HG03135 (cell line): ENCODE results near the gene TM6SF1.

Source experiments
- ATAC-seq: cut with Tn5 transposase; IDR thresholded peaks from one replicate; pipeline ENCODE4 v1.9.1; 2021; ENCODE audit warnings: mild to moderate bottlenecking, moderate library complexity; ENCODE audit not compliant: unreplicated experiment

TM6SF1 gene

GRCh38 chr15:83087576-83087975, 19.9 kb upstream of the TM6SF1 start:
- ATAC-seq: no peak

- no peak for ATAC-seq
Measured at GRCh38 chr15:83088876-83089275, 18.6 kb upstream of the TM6SF1 start.

GRCh38 chr15:83090465-83090864, 17.0 kb upstream of the TM6SF1 start:
- no peak for ATAC-seq

GRCh38 chr15:83091965-83092308, 15.5 kb upstream of the TM6SF1 start:
- ATAC-seq: peak; percentile 29

- peak; percentile 84 for ATAC-seq
Measured at GRCh38 chr15:83092309-83092976, 15.0 kb upstream of the TM6SF1 start.

- no peak for ATAC-seq
Measured at GRCh38 chr15:83094583-83094982, 12.9 kb upstream of the TM6SF1 start.

GRCh38 chr15:83098079-83098478, 9.4 kb upstream of the TM6SF1 start:
- no peak for ATAC-seq

- no peak for ATAC-seq
Measured at GRCh38 chr15:83099290-83099689, 8.2 kb upstream of the TM6SF1 start.

GRCh38 chr15:83100097-83100646, 7.3 kb upstream of the TM6SF1 start:
- ATAC-seq: no peak

- no peak for ATAC-seq
Measured at GRCh38 chr15:83102346-83102745, 5.1 kb upstream of the TM6SF1 start.

- no peak for ATAC-seq
Measured at GRCh38 chr15:83104141-83104540, 3.3 kb upstream of the TM6SF1 start.

GRCh38 chr15:83105440-83105839, 2.0 kb upstream of the TM6SF1 start:
- no peak for ATAC-seq

- no peak for ATAC-seq
Measured at GRCh38 chr15:83107841-83108181, 366 bp downstream of the TM6SF1 start.

- peak; percentile 82 for ATAC-seq
Measured at GRCh38 chr15:83108266-83109219, 1.1 kb downstream of the TM6SF1 start.

- no peak for ATAC-seq
Measured at GRCh38 chr15:83109532-83109931, 2.1 kb downstream of the TM6SF1 start.

GRCh38 chr15:83110381-83110780, 2.9 kb downstream of the TM6SF1 start:
- no peak for ATAC-seq

- ATAC-seq: no peak
Measured at GRCh38 chr15:83111149-83111548, 3.7 kb downstream of the TM6SF1 start.

GRCh38 chr15:83112233-83112955, 4.9 kb downstream of the TM6SF1 start:
- ATAC-seq: no peak

- no peak for ATAC-seq
Measured at GRCh38 chr15:83112956-83113299, 5.5 kb downstream of the TM6SF1 start.

- ATAC-seq: no peak
Measured at GRCh38 chr15:83113881-83114674, 6.6 kb downstream of the TM6SF1 start.

- no peak for ATAC-seq
Measured at GRCh38 chr15:83114856-83115255, 7.4 kb downstream of the TM6SF1 start.
